Measurements from ENCODE around the gene AGA.

Gene AGA

DNA sequence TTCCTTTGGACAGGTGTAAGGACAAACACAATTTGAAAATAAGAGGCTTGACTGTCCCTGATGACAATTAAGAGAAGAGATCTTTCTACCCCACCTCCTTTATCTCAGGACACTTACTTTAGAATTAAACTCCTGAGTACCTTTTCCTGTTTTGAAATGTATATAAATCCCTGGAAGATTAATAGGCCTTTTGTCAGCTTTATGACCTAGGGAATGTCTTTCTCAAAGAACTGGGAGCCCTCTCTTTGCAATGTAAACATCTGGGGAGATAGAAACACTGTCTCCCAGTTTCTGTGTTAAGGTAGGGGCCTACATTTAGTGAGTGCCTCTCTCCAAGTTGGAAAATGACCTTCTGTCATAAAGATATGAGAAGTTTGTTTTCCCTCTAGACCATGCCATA, 31.7 kb downstream of the AGA start:
- no peak overlapping the region for H3K4me3 ChIP-seq (ENCODE audit: low read length)
- TF ChIP-seq, protein P1, sequence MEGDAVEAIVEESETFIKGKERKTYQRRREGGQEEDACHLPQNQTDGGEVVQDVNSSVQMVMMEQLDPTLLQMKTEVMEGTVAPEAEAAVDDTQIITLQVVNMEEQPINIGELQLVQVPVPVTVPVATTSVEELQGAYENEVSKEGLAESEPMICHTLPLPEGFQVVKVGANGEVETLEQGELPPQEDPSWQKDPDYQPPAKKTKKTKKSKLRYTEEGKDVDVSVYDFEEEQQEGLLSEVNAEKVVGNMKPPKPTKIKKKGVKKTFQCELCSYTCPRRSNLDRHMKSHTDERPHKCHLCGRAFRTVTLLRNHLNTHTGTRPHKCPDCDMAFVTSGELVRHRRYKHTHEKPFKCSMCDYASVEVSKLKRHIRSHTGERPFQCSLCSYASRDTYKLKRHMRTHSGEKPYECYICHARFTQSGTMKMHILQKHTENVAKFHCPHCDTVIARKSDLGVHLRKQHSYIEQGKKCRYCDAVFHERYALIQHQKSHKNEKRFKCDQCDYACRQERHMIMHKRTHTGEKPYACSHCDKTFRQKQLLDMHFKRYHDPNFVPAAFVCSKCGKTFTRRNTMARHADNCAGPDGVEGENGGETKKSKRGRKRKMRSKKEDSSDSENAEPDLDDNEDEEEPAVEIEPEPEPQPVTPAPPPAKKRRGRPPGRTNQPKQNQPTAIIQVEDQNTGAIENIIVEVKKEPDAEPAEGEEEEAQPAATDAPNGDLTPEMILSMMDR (IDR thresholded peaks at IDR 0.05; ENCODE audit: insufficient read depth, low read depth, low read length, missing control alignments): no peak

DNA sequence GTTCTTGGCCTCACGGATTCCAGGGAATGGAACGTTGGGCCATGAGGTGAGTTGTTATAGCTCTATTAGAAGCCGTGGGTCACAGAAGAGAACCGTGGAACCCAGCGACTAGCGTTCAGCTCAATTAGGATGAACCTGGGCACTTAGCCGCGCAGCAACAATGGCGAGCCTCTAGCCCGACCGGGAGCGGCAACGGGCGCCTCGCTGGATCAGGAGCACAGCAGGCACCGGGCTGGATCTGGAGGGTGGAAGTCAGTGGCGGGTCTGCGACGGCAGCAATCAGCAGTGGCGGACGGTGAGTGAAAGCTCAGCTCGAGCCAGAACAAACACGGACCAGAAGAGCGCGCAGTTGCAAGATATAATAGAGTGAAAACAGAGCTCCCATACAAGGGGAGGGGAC, 34.2 kb downstream of the AGA start:
- TF ChIP-seq, protein P1 (IDR thresholded peaks at IDR 0.05; ENCODE audit: insufficient read depth, low read depth, low read length, missing control alignments): no peak
- no peak overlapping the region for H3K4me3 ChIP-seq (ENCODE audit: low read length)
- no peak for DNase-seq (ENCODE audit: low read depth)

More for the DNA sequence above, 31.7 kb downstream of the AGA start:
- DNase-seq (ENCODE audit: low read depth): no peak

DNA sequence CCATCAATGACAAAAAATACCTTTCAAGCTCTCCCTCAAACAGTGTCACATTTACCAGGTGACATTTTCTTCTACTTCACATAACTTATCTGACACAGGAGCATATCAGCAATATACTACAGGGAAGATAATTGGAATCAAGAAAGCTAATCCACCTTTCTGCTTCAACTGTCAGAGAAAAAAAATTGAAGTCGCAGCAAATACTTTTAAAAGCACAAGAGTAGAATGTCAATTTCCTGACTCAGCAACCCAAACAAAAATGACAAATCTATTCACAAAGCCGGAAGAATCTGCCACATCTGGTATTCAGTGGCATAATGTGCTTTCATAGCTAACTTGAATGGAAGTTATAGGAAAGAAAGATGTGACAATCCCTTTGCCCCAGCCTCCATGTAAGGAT, 36.7 kb downstream of the AGA start:
- TF ChIP-seq, protein P1 (IDR thresholded peaks at IDR 0.05; ENCODE audit: insufficient read depth, low read depth, low read length, missing control alignments): no peak
- H3K4me3 ChIP-seq (ENCODE audit: low read length): no peak overlapping the region
- DNase-seq (ENCODE audit: low read depth): no peak

DNA sequence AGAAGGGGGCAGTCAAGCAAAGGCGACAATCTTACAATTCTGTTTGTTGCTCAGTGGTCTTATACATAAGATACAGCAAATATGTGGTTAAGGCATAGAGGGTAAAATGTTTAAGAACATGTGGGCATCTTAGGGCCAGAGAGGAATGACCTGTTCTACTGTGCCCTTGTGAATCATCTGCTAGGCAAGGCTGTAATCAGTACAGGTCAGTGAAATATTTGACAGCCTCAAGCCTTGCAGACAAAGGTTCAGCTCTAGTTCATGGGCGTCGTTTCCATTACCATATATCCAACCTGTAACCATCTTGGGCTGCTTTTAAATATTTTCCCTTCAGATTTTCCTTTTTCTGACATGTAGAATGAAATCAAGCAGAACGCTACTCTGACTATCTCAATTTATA, 37.3 kb downstream of the AGA start:
- no peak overlapping the region for H3K4me3 ChIP-seq (ENCODE audit: low read length)
- TF ChIP-seq, protein P1 (IDR thresholded peaks at IDR 0.05; ENCODE audit: insufficient read depth, low read depth, low read length, missing control alignments): no peak
- DNase-seq (ENCODE audit: low read depth): no peak

DNA sequence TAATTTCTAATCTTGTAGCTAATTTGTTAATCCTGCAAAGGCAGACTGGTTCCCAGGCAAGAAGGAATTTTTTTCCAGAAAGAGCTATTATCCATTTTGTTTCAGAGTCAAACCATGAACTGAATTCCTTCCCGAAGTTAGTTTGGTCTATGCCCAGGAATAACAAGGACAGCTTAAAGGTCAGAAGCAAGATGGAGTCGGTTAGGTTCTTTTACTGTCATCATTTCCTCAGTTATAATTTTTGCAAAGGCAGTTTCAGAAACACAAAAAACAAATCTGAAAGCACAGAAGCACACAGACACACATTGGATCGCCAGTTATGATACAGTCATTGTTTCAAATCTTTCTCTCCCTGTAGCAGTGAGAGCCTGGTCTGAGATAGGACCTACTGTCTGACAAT, 37.9 kb downstream of the AGA start:
- no peak overlapping the region for H3K4me3 ChIP-seq (ENCODE audit: low read length)
- TF ChIP-seq, protein P1 (IDR thresholded peaks at IDR 0.05; ENCODE audit: insufficient read depth, low read depth, low read length, missing control alignments): no peak
- no peak for DNase-seq (ENCODE audit: low read depth)

DNA sequence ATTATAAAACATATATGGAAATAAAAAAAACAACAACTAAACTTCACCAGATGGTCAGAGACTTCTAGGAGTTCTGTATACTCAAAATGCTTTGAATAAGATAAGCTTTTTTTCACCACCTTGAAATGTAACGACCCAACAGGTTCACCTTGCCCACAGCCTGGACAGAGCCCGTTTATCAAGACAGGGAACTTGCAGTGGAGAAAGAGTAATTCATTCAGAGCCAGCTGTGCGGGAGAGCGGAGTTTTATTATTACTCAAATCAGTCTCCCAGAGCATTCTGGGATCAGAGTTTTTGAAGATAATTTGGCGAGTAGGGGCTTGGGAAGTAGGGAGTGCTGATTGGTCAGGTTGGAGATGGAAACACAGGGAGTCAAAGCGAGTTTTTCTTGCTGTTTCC, 38.5 kb downstream of the AGA start:
- no peak for DNase-seq (ENCODE audit: low read depth)
- TF ChIP-seq, protein P1 (IDR thresholded peaks at IDR 0.05; ENCODE audit: insufficient read depth, low read depth, low read length, missing control alignments): no peak

DNA sequence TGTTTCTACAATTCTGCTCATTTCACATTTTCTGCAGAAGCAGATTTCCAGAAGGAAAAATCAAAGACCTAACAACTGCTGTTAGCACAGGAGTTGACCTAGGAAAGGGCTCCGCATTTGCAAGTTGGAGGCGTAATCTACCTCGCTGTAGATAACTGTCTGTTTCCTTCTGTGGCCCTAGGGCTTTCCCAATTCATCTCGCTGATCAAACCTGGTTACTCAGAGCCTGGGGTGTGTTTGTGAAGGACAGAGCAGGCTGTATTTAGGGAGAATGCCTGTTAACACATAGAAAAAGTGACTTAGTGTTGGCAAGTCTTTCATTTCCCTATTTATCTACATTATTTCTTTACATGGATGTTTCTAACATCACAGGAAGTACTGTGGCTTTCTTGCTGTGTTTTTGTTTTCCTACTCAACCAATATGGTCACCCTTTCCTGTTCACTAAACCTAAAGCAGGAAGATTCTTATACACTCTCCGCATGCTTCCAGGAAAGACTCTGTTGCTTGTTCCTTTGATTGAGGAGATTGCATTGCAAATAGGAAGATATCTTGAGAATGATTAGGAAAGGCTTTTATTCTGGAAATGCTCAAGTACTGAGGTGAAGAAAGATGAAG, 40.5 kb downstream of the AGA start:
- TF ChIP-seq, protein P1 (IDR thresholded peaks at IDR 0.05; ENCODE audit: insufficient read depth, low read depth, low read length, missing control alignments): no peak
- H3K4me3 ChIP-seq (ENCODE audit: low read length): no peak overlapping the region
- no peak for DNase-seq (ENCODE audit: low read depth)

More for the DNA sequence above, 38.5 kb downstream of the AGA start:
- no peak overlapping the region for H3K4me3 ChIP-seq (ENCODE audit: low read length)

All from epithelial cell of esophagus (primary cell).